Progenitor cell of endocrine pancreas (in vitro differentiated cells): Measurements from ENCODE around the gene KCNJ9. TPM values are rescaled to one million over a fixed set of nuclear protein-coding genes. Genes with fewer than 3 reads are reported as not detected.

ENCODE experiments used
- DNase-seq: peaks from one replicate; pipeline ENCODE4 v3.0.0; 2021; ENCODE audit warnings: low spot score; ENCODE audit not compliant: unreplicated experiment
- H3K27ac Mint-ChIP-seq: 2 replicates; pipeline ENCODE4 v1.8.0; 2021; ENCODE audit warnings: mild to moderate bottlenecking, moderate library complexity, mixed read lengths
- H3K27me3 Mint-ChIP-seq: 2 replicates; pipeline ENCODE4 v1.8.0; 2021; ENCODE audit warnings: mixed read lengths
- H3K36me3 Mint-ChIP-seq: 2 replicates; pipeline ENCODE4 v1.8.0; 2022; ENCODE audit warnings: mixed read lengths; ENCODE audit not compliant: insufficient read depth
- H3K4me1 Mint-ChIP-seq: 2 replicates; pipeline ENCODE4 v1.8.0; 2021; ENCODE audit warnings: low read depth, mixed read lengths
- H3K4me3 Mint-ChIP-seq: 2 replicates; pipeline ENCODE4 v1.8.0; 2021; ENCODE audit warnings: low read depth, mild to moderate bottlenecking, moderate library complexity, mixed read lengths
- H3K9me3 Mint-ChIP-seq: 2 replicates; pipeline ENCODE4 v1.8.0; 2021; ENCODE audit warnings: low read depth, mixed read lengths
- CTCF ChIP-seq: fragments of 200-600 bp; sonication (generic); IDR thresholded peaks from one replicate; pipeline ENCODE4 v1.5.0; 2021; ENCODE audit warnings: antibody characterized with exemption, mild to moderate bottlenecking; ENCODE audit not compliant: unreplicated experiment
- total RNA-seq: library from RNA; stranded (reverse); gene quantifications from 2 replicates; pipeline ENCODE4 v1.2.1, GENCODE V29; 2021

Gene KCNJ9
- total RNA-seq, 1 donor from 2014 or later, result not detected

- peaks cover 2% of the 10 kb centered on the region for H3K4me1 Mint-ChIP-seq
- DNase-seq, result no peak
- H3K27me3 Mint-ChIP-seq, result peaks cover 35% of the 10 kb centered on the region
- TF ChIP-seq CTCF, result no peak
- H3K27ac Mint-ChIP-seq, result no peak overlapping the region
- no peaks in the 10 kb centered on the region for H3K9me3 Mint-ChIP-seq
- no peaks in the 10 kb centered on the region for H3K36me3 Mint-ChIP-seq
- no peak overlapping the region for H3K4me3 Mint-ChIP-seq
Measured at GRCh38 chr1:160118928-160119327, 37.6 kb downstream of the KCNJ9 start.

- Mint-ChIP-seq H3K27ac (no peak overlapping the region), H3K36me3 (no peaks in the 10 kb centered on the region), H3K9me3 (no peaks in the 10 kb centered on the region), H3K27me3 (peaks cover 23% of the 10 kb centered on the region), H3K4me1 (peaks cover 2% of the 10 kb centered on the region), H3K4me3 (no peak overlapping the region)
- no peak for DNase-seq
- TF ChIP-seq CTCF, result no peak
Measured at GRCh38 chr1:160120797-160121196, 39.5 kb downstream of the KCNJ9 start.

GRCh38 chr1:160121388-160121787 lies 40.0 kb downstream of the KCNJ9 start:
- Mint-ChIP-seq H3K27me3 (peaks cover 21% of the 10 kb centered on the region), H3K4me3 (no peak overlapping the region), H3K36me3 (no peaks in the 10 kb centered on the region), H3K9me3 (no peaks in the 10 kb centered on the region), H3K4me1 (peaks cover 2% of the 10 kb centered on the region), H3K27ac (no peak overlapping the region)
- no peak for DNase-seq
- TF ChIP-seq CTCF, result no peak

- no peaks in the 10 kb centered on the region for H3K36me3 Mint-ChIP-seq
Measured at GRCh38 chr1:160122978-160123495, 41.7 kb downstream of the KCNJ9 start.

GRCh38 chr1:160123726-160124125 lies 42.4 kb downstream of the KCNJ9 start:
- H3K27ac Mint-ChIP-seq, result no peak overlapping the region
- no peak overlapping the region for H3K4me3 Mint-ChIP-seq
- H3K4me1 Mint-ChIP-seq, result no peaks in the 10 kb centered on the region
- peaks cover 7% of the 10 kb centered on the region for H3K27me3 Mint-ChIP-seq
- TF ChIP-seq CTCF, result no peak
- no peaks in the 10 kb centered on the region for H3K9me3 Mint-ChIP-seq
- H3K36me3 Mint-ChIP-seq, result no peaks in the 10 kb centered on the region
- DNase-seq, result no peak

More at GRCh38 chr1:160122978-160123495, 41.7 kb downstream of the KCNJ9 start:
- Mint-ChIP-seq H3K9me3 (no peaks in the 10 kb centered on the region), H3K4me1 (peaks cover 2% of the 10 kb centered on the region), H3K4me3 (no peak overlapping the region), H3K27ac (no peak overlapping the region), H3K27me3 (peaks cover 12% of the 10 kb centered on the region)
- TF ChIP-seq CTCF, result no peak
- DNase-seq, result no peak
